HG03066 (cell line): ENCODE measurements around the gene RAET1E.
"Not testable (repeated sequence)": the region's sequence is repeated elsewhere in the genome, so short reads cannot be mapped to it uniquely, and the experiment has no call there.

Experiments used
- ATAC-seq: cut with Tn5 transposase; IDR thresholded peaks from one replicate; pipeline ENCODE4 v1.9.1; 2021; ENCODE audit warnings: low read depth; ENCODE audit not compliant: unreplicated experiment

RAET1E gene

GRCh38 chr6:149913085-149913484 lies 15.2 kb upstream of the RAET1E start:
- no peak for ATAC-seq

DNA sequence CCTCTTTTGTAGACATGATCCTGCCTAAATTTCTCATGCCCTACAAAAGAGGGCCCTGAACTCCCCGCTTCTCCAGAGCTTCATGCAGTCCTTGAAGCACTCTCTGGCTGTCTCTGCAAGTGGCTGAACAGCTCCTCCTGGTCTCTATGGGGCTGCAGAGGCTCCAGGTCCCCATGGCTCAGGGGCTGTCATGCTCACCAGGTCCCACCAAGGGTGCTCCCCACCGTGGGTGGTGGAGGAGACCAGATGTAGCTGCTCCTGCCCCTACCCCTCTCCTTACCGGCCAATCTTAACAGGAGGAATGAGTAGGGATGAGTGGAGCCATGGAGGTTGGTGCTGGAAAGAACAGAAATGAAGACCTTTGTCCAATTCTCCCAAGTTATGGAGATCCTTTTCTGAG lies 14.8 kb upstream of the RAET1E start:
- not testable (repeated sequence) for ATAC-seq

GRCh38 chr6:149910721-149911151 lies 12.8 kb upstream of the RAET1E start:
- ATAC-seq: no peak

- ATAC-seq: no peak
Measured at GRCh38 chr6:149909701-149910470, 12.0 kb upstream of the RAET1E start.

- not testable (repeated sequence) for ATAC-seq
Measured at GRCh38 chr6:149908480-149908879, 10.6 kb upstream of the RAET1E start.

GRCh38 chr6:149907317-149907716 lies 9.4 kb upstream of the RAET1E start:
- ATAC-seq: no peak

DNA sequence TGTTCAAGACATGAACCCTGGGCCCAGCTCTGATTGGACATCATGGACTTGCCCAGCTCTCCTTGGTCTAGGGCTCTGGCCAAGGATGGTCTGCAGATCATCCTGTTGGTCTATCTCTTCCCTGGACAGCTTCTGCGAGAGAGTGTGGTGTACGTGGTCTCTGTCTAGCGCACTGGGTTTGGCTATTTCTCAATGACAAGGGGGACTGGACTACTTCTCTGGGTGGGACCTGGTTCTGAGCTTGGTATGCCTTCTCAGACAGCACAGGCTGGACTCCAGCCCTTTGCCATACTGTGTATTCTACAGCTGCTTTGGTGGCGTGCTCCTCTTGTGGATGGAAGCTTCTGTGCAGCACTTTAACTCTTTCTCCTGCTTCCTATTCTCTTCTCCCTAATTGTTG lies 8.5 kb upstream of the RAET1E start:
- no peak for ATAC-seq

- no peak for ATAC-seq
Measured at GRCh38 chr6:149905911-149906371, 8.0 kb upstream of the RAET1E start.

GRCh38 chr6:149905371-149905910 lies 7.5 kb upstream of the RAET1E start:
- no peak for ATAC-seq

DNA sequence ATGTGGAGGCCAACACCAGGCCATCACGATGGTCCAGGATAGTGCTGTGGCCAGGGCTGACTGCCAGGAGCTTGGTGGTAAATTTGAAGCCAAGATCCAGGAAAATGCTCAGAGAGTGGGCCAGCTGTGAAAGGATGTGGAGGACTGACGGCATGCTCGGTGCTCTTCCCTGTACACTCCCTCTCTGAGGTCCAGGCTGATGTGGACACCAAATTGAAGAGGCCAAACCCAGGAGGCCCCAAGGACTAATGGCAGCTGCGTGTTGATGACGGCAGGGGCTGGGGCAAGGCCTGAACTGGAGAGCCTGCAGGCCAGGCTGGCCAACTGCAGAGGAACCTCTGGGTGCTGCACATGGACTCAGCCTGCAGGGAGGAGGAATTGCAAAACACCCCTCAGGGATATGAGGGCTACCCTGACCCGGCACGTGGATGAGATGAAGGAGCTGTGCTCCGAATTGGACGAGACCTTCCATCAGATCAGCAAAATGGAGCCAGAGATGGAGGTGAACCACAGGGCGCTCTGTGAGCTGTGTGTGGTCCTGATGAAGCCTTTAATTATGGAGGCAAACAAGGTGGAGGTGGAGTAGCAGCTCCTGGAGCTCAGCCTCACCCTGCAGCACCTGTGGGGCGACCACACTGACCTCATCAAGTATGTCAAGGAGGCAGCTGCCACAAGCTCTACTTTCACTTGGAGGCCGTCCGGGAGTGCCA lies 6.9 kb upstream of the RAET1E start:
- no peak for ATAC-seq

- ATAC-seq: no peak
Measured at GRCh38 chr6:149903938-149904611, 6.2 kb upstream of the RAET1E start.

GRCh38 chr6:149901444-149902140 lies 3.7 kb upstream of the RAET1E start:
- no peak for ATAC-seq

- no peak for ATAC-seq
Measured at GRCh38 chr6:149900620-149901443, 2.9 kb upstream of the RAET1E start.

DNA sequence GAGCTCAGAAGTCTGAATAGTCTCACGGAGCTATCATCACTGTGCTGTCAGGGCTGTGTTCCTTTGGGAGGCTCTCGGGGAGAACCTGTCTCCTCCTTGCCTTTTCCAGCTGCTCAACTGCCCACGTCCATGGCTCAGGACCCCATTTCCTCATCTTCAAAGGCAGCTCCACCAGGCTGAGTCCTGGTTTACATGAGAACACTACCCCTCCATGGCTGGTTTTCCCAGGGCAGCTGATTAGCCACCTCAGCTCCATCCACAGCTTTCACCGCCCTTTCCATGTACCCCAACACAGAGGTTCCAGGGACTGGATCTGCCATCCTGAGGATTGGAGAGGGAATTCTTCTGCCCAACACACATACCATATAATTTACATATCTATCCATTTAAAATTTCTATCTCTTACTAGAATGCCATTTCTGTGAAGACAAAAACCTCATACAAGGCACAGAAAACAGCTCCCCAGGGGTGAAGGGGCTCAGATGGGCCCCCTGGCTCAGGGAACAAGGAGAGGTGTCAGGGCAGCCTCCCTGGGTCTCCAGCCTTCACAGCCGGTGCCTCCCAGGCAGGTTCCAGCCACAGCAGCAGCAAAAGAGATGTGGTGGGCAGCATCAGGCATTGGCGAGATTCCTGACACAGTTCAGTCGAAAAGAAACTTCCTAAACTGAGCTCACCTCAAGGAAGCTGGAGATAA lies 2.2 kb upstream of the RAET1E start:
- no peak for ATAC-seq

DNA sequence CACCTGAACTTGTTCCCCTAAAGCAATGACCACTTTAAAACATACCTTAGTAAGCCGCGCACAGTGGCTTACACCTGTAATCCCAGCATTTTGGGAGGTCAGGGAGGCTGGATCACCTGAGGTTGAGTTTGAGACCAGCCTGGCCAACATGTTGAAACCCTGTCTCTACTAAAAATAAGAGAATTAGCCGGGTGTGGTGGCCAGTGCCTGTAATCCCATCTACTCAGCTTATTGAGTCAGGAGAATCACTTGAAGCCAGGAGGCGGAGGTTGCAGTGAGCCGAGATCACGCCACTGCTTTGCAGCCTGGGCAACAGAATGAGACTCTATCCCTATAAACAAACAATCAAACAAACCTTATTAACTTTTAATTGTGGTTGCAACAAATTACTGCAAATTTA lies 1.6 kb upstream of the RAET1E start:
- ATAC-seq: no peak

- no peak for ATAC-seq
Measured at GRCh38 chr6:149898966-149899365, 1.1 kb upstream of the RAET1E start.

- ATAC-seq: no peak
Measured at GRCh38 chr6:149897015-149897697, 757 bp downstream of the RAET1E start.

- no peak for ATAC-seq
Measured at GRCh38 chr6:149896491-149896890, 1.4 kb downstream of the RAET1E start.
